ENCODE results near the gene STK24.

The STK24 gene

DNA sequence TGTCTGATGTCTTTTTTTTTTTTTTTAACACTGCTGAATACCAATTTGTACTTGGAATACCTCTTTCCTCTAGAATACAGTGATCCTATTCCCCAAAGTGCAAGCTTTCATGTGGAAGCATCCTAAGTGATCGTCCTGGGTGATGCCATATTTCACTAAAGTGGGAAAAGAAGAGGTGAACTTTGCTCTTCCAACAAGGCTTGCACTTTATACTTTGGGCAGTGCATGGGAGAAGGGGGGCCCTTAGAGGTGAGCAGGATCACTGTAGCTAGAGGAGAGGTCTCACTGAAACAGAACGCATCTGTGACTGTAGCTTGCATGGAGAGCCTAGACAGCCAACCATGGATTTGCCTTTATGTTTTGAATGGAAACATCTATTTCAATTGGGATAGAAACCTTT, 173.8 kb downstream of the STK24 start:
- Histone ChIP-seq H3K27me3 (ENCODE audit: low read length) (no peaks in the 10 kb centered on the region), H3K9ac (ENCODE audit: low read length) (no peak overlapping the region), H3K9me2 (replicated peaks; ENCODE audit: insufficient read depth, low read length) (no peaks in the 10 kb centered on the region), H2AFZ (ENCODE audit: low read depth, low read length, severe bottlenecking) (no peak overlapping the region), H3K4me2 (ENCODE audit: low read depth, low read length, poor library complexity, severe bottlenecking) (no peak overlapping the region), H3K36me3 (ENCODE audit: low read length) (no peaks in the 10 kb centered on the region), H4K20me1 (ENCODE audit: low read depth, low read length) (no peaks in the 10 kb centered on the region), H3K79me2 (ENCODE audit: insufficient read depth, low read length) (no peaks in the 10 kb centered on the region), H3K4me3 (ENCODE audit: insufficient read depth, low read length, poor library complexity, severe bottlenecking) (no peak overlapping the region), H3K9me3 (ENCODE audit: insufficient read depth, low read length) (no peaks in the 10 kb centered on the region), H3K27ac (ENCODE audit: low read depth, low read length) (no peak overlapping the region), H3F3A (ENCODE audit: insufficient read depth) (no peaks in the 10 kb centered on the region)
- no peak for TF ChIP-seq EZH2phosphoT487 (conservative IDR thresholded peaks at IDR 0.05; ENCODE audit: low read length)
- TF ChIP-seq, protein P1, sequence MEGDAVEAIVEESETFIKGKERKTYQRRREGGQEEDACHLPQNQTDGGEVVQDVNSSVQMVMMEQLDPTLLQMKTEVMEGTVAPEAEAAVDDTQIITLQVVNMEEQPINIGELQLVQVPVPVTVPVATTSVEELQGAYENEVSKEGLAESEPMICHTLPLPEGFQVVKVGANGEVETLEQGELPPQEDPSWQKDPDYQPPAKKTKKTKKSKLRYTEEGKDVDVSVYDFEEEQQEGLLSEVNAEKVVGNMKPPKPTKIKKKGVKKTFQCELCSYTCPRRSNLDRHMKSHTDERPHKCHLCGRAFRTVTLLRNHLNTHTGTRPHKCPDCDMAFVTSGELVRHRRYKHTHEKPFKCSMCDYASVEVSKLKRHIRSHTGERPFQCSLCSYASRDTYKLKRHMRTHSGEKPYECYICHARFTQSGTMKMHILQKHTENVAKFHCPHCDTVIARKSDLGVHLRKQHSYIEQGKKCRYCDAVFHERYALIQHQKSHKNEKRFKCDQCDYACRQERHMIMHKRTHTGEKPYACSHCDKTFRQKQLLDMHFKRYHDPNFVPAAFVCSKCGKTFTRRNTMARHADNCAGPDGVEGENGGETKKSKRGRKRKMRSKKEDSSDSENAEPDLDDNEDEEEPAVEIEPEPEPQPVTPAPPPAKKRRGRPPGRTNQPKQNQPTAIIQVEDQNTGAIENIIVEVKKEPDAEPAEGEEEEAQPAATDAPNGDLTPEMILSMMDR (IDR thresholded peaks at IDR 0.05; ENCODE audit: insufficient read depth, low read length, poor library complexity, severe bottlenecking), result no peak

DNA sequence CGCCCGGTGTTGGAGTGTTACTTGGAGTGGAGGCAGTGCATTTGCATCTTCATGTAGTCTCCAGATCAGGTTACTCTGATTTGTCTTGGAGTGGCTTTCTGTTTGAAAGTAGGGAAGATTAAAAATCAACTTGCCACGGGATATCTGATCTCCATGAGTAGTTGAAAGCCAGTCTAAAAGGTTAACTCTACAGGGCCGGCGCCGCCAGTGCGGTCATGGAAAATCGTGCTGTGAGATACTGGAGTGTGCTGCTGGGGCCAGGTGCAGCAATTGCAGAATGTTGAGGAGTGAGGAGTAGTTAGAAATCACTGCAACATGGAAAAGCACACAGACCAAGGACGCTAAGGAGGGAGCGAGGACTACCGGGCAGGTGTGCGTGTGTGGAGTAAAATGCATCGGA, 175.0 kb downstream of the STK24 start:
- no peaks in the 10 kb centered on the region for H3K36me3 ChIP-seq (ENCODE audit: low read length)
- H3K4me3 ChIP-seq (ENCODE audit: insufficient read depth, low read length, poor library complexity, severe bottlenecking), result no peak overlapping the region
- no peak for TF ChIP-seq EZH2phosphoT487 (conservative IDR thresholded peaks at IDR 0.05; ENCODE audit: low read length)
- TF ChIP-seq, protein P1 (IDR thresholded peaks at IDR 0.05; ENCODE audit: insufficient read depth, low read length, poor library complexity, severe bottlenecking), result no peak
- no peaks in the 10 kb centered on the region for H3F3A ChIP-seq (ENCODE audit: insufficient read depth)
- H2AFZ ChIP-seq (ENCODE audit: low read depth, low read length, severe bottlenecking), result no peak overlapping the region
- no peaks in the 10 kb centered on the region for H3K27me3 ChIP-seq (ENCODE audit: low read length)
- H3K9me3 ChIP-seq (ENCODE audit: insufficient read depth, low read length), result no peaks in the 10 kb centered on the region
- no peak overlapping the region for H3K27ac ChIP-seq (ENCODE audit: low read depth, low read length)
- H3K4me2 ChIP-seq (ENCODE audit: low read depth, low read length, poor library complexity, severe bottlenecking), result no peak overlapping the region
- H3K9ac ChIP-seq (ENCODE audit: low read length), result no peak overlapping the region
- no peaks in the 10 kb centered on the region for H3K9me2 ChIP-seq (replicated peaks; ENCODE audit: insufficient read depth, low read length)
- H4K20me1 ChIP-seq (ENCODE audit: low read depth, low read length), result no peaks in the 10 kb centered on the region
- no peaks in the 10 kb centered on the region for H3K79me2 ChIP-seq (ENCODE audit: insufficient read depth, low read length)

DNA sequence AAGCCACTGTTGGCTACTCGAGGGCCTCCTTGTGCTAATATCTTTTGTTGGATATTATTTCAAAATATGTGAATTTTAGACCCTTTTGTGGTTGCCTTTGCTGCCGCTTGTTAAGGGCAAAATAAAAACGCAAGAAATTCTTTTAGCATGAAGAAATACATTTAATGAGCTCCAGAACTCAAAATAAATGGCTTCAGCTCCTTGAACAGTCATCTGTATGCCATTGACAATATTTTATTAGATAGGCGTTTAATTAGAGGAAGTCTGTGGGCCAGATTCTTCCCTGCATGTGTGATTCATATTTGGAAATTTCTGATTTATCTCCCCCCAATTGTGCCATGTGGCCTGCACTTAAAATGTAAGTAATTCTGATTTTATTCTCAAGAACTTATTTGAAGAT, 177.2 kb downstream of the STK24 start:
- H3K4me2 ChIP-seq (ENCODE audit: low read depth, low read length, poor library complexity, severe bottlenecking), result no peak overlapping the region
- H3K27me3 ChIP-seq (ENCODE audit: low read length), result no peaks in the 10 kb centered on the region
- no peak for TF ChIP-seq EZH2phosphoT487 (conservative IDR thresholded peaks at IDR 0.05; ENCODE audit: low read length)
- TF ChIP-seq, protein P1 (IDR thresholded peaks at IDR 0.05; ENCODE audit: insufficient read depth, low read length, poor library complexity, severe bottlenecking), result no peak
- no peak overlapping the region for H3K27ac ChIP-seq (ENCODE audit: low read depth, low read length)
- H2AFZ ChIP-seq (ENCODE audit: low read depth, low read length, severe bottlenecking), result no peak overlapping the region
- H3K9me3 ChIP-seq (ENCODE audit: insufficient read depth, low read length), result no peaks in the 10 kb centered on the region
- H3K9me2 ChIP-seq (replicated peaks; ENCODE audit: insufficient read depth, low read length), result no peaks in the 10 kb centered on the region
- no peak overlapping the region for H3K4me3 ChIP-seq (ENCODE audit: insufficient read depth, low read length, poor library complexity, severe bottlenecking)
- H3K9ac ChIP-seq (ENCODE audit: low read length), result no peak overlapping the region
- H4K20me1 ChIP-seq (ENCODE audit: low read depth, low read length), result no peaks in the 10 kb centered on the region
- no peaks in the 10 kb centered on the region for H3F3A ChIP-seq (ENCODE audit: insufficient read depth)
- no peaks in the 10 kb centered on the region for H3K36me3 ChIP-seq (ENCODE audit: low read length)
- no peaks in the 10 kb centered on the region for H3K79me2 ChIP-seq (ENCODE audit: insufficient read depth, low read length)

Measured in SU-DHL-6 (cell line).